T-helper 2 cell treated with Interferon-gamma antibody and Interleukin-4, amounts not matched to agents 5 μg/mL and 100 μg/mL, for 36 hours (primary cell): ENCODE measurements around the gene DEFB131B.

Experiments used
- DNase-seq: peaks from one replicate; pipeline ENCODE4 v3.0.0; 2021; ENCODE audit warnings: low spot score
- H3K27ac Mint-ChIP-seq: one replicate; pipeline ENCODE4 v1.8.0; 2021; ENCODE audit warnings: mild to moderate bottlenecking, mixed read lengths
- H3K27me3 Mint-ChIP-seq: one replicate; pipeline ENCODE4 v1.8.0; 2021; ENCODE audit warnings: low read depth, mixed read lengths
- H3K36me3 Mint-ChIP-seq: one replicate; pipeline ENCODE4 v1.8.0; 2021; ENCODE audit warnings: low read depth, mixed read lengths
- H3K4me1 Mint-ChIP-seq: one replicate; pipeline ENCODE4 v1.8.0; 2021; ENCODE audit warnings: low read depth, mixed read lengths
- H3K4me3 Mint-ChIP-seq: one replicate; pipeline ENCODE4 v1.8.0; 2022; ENCODE audit warnings: mild to moderate bottlenecking, moderate library complexity, mixed read lengths
- H3K9me3 Mint-ChIP-seq: one replicate; pipeline ENCODE4 v1.8.0; 2021; ENCODE audit warnings: mixed read lengths

Gene DEFB131B

GRCh38 chr11:71928737-71929443, 50.6 kb downstream of the DEFB131B start, which contains the start of gene RNF121:
Gene RNF121 (plus strand): TSS chr11:71929046. CDS start chr11:71929062, 16 bp downstream.
- no peaks in the 10 kb centered on the region for H3K27me3 Mint-ChIP-seq
- peaks cover 31% of the 10 kb centered on the region for H3K4me1 Mint-ChIP-seq
- peak; percentile 98 for DNase-seq
- H3K4me3 Mint-ChIP-seq = peak within 1 kb of the TSS; percentile 95
- H3K27ac Mint-ChIP-seq = peak within 1 kb of the TSS; percentile 98
- no peaks in the 10 kb centered on the region for H3K9me3 Mint-ChIP-seq
- H3K36me3 Mint-ChIP-seq = peaks cover 8% of the 10 kb centered on the region

GRCh38 chr11:71929491-71929890, 51.2 kb downstream of the DEFB131B start:
- no peaks in the 10 kb centered on the region for H3K9me3 Mint-ChIP-seq
- H3K4me3 Mint-ChIP-seq = peak overlapping the region; percentile 95
- no peak for DNase-seq
- H3K4me1 Mint-ChIP-seq = peaks cover 35% of the 10 kb centered on the region
- peak overlapping the region; percentile 98 for H3K27ac Mint-ChIP-seq
- peaks cover 8% of the 10 kb centered on the region for H3K36me3 Mint-ChIP-seq
- H3K27me3 Mint-ChIP-seq = no peaks in the 10 kb centered on the region

- Mint-ChIP-seq H3K4me1 (peaks cover 35% of the 10 kb centered on the region), H3K4me3 (peak overlapping the region; percentile 95), H3K9me3 (no peaks in the 10 kb centered on the region), H3K27ac (no peak overlapping the region), H3K36me3 (peaks cover 5% of the 10 kb centered on the region), H3K27me3 (no peaks in the 10 kb centered on the region)
- no peak for DNase-seq
Observed at GRCh38 chr11:71930556-71931244, 52.4 kb downstream of the DEFB131B start.

- no peak for DNase-seq
- Mint-ChIP-seq H3K4me3 (no peak overlapping the region), H3K9me3 (no peaks in the 10 kb centered on the region), H3K27me3 (no peaks in the 10 kb centered on the region), H3K4me1 (peaks cover 35% of the 10 kb centered on the region), H3K36me3 (peaks cover 4% of the 10 kb centered on the region), H3K27ac (no peak overlapping the region)
Observed at GRCh38 chr11:71931245-71931602, 53.0 kb downstream of the DEFB131B start.

GRCh38 chr11:71933141-71933933, 55.1 kb downstream of the DEFB131B start:
- Mint-ChIP-seq H3K27me3 (no peaks in the 10 kb centered on the region), H3K4me1 (peaks cover 32% of the 10 kb centered on the region), H3K27ac (no peak overlapping the region), H3K4me3 (no peak overlapping the region), H3K9me3 (no peaks in the 10 kb centered on the region), H3K36me3 (peaks cover 4% of the 10 kb centered on the region)
- no peak for DNase-seq
